K562 (cell line): ENCODE measurements around the gene FFAR1. TPM values are rescaled to one million over a fixed set of nuclear protein-coding genes. Genes with fewer than 3 reads are reported as not detected.

Source experiments
- ATAC-seq: fragments of 200-7000 bp; cut with Tn5 transposase; 3 replicates; pipeline ENCODE4 v1.9.1; 2020; ENCODE audit warnings: moderate library complexity
- BruUV-seq: library from RNA; stranded (reverse); fragments of 400-500 nt; replicated peaks from 2 replicates; lab custom pipeline; 2021; lab: Mats Ljungman, UMichigan
- CTCF ChIA-PET: fragments of 300-600 bp; formaldehyde crosslinking; extraction: SDS; loops from one replicate; lab custom pipeline; 2021; ENCODE audit warnings: low intra/inter-chr PET ratio; lab: Yijun Ruan, JAX
- POLR2A ChIA-PET: fragments of 300-600, 350-650 bp; sonication (Branson Sonifier 250); formaldehyde crosslinking; extraction: SDS; loops from one replicate; lab custom pipeline; 2021; ENCODE audit warnings: antibody characterized with exemption, inconsistent platforms; lab: Yijun Ruan, JAX
- DNase-seq, 4 experiments: peaks; one replicate each; pipeline versions ENCODE4 v3.0.0 to v3.0.0-alpha.2; 2011 to 2018; ENCODE audit warnings: low spot score in 3 of 4, mixed read lengths in 3 of 4; ENCODE audit errors: extremely low read depth in 1 of 4
- FAIRE-seq: peaks from 2 replicates; lab custom pipeline; 2011; peaks lifted over from hg19 to GRCh38; lab: Jason Lieb, UNC
- H2AFZ ChIP-seq: 2 replicates; pipeline ENCODE4 v1.6.0; 2011; ENCODE audit warnings: low read depth, low read length, control low read depth, inconsistent platforms
- H3K27ac ChIP-seq: fragments of 200-600 bp; 3 replicates; pipeline ENCODE4 v1.8.0; 2011; ENCODE audit warnings: low read depth, mild to moderate bottlenecking, control low read depth, inconsistent platforms, low read length, moderate library complexity, mixed read lengths; ENCODE audit errors: extremely low read depth
- H3K27me3 ChIP-seq, 2 experiments: fragments of 300-600 bp in 1 of 2; 2 replicates in 1 of 2; 3 replicates in 1 of 2; pipeline versions ENCODE4 v1.6.0 to v1.8.0; 2011; ENCODE audit warnings: inconsistent platforms in 2 of 2, low read length in 2 of 2, mild to moderate bottlenecking in 1 of 2, mixed read lengths in 1 of 2, moderate library complexity in 1 of 2; ENCODE audit not compliant: control insufficient read depth in 2 of 2, insufficient read depth in 2 of 2
- H3K36me3 ChIP-seq: fragments of 300-600 bp; 3 replicates; pipeline ENCODE4 v1.8.0; 2011; ENCODE audit warnings: mild to moderate bottlenecking, low read length, inconsistent platforms; ENCODE audit not compliant: control insufficient read depth, insufficient read depth
- H3K4me1 ChIP-seq, 2 experiments: fragments of 200-600 bp in 1 of 2; replicated peaks in 1 of 2; 2 replicates in 1 of 2; 3 replicates in 1 of 2; pipeline versions ENCODE4 v1.5.1 to v1.8.0; 2011; ENCODE audit warnings: inconsistent platforms in 2 of 2, low read length in 2 of 2, mild to moderate bottlenecking in 1 of 2, mixed read lengths in 1 of 2, moderate library complexity in 1 of 2; ENCODE audit not compliant: control insufficient read depth in 2 of 2, insufficient read depth in 2 of 2
- H3K4me2 ChIP-seq: 2 replicates; pipeline ENCODE4 v1.6.1; 2011; ENCODE audit warnings: low read length, control low read depth, inconsistent platforms, mixed read lengths; ENCODE audit not compliant: insufficient read depth
- H3K4me3 ChIP-seq: fragments of 200-600 bp; sonication (generic), shearing (Covaris generic); 2 replicates; pipeline ENCODE4 v1.5.1; 2016; ENCODE audit warnings: control low read depth, inconsistent platforms
- H3K79me2 ChIP-seq: fragments of 200-600 bp; 3 replicates; pipeline ENCODE4 v1.8.0; 2011; ENCODE audit warnings: low read length, inconsistent platforms; ENCODE audit not compliant: control insufficient read depth, insufficient read depth
- H3K9ac ChIP-seq, 2 experiments: 2 replicates each; pipeline versions ENCODE4 v1.6.0 to v1.6.1; 2011; ENCODE audit warnings: low read depth in 2 of 2, low read length in 2 of 2, control low read depth in 1 of 2, inconsistent platforms in 1 of 2, mild to moderate bottlenecking in 1 of 2, mixed read lengths in 1 of 2; ENCODE audit not compliant: insufficient read depth in 1 of 2
- H3K9me1 ChIP-seq: one replicate; pipeline ENCODE4 v1.6.0; 2011; ENCODE audit warnings: inconsistent platforms, mild to moderate bottlenecking, low read length, moderate library complexity; ENCODE audit not compliant: control insufficient read depth, insufficient read depth
- H3K9me3 ChIP-seq: replicated peaks from 2 replicates; pipeline ENCODE4 v1.5.1; 2011; ENCODE audit warnings: low read depth, low read length, inconsistent platforms; ENCODE audit not compliant: control insufficient read depth, insufficient read depth
- H4K20me1 ChIP-seq: replicated peaks from 2 replicates; pipeline ENCODE4 v1.6.1; 2011; ENCODE audit warnings: low read length, inconsistent platforms, mixed read lengths; ENCODE audit not compliant: control insufficient read depth, insufficient read depth
- ADNP ChIP-seq: fragments of 200-800 bp; sonication (Bioruptor generic); IDR thresholded peaks from 2 replicates; pipeline ENCODE4 v1.6.1; 2016; ENCODE audit warnings: missing genetic modification characterization, missing compliant biosample characterization
- CREM ChIP-seq: IDR thresholded peaks from 2 replicates; pipeline ENCODE4 v1.6.1; 2014; ENCODE audit warnings: antibody characterized with exemption, low read depth
- ILK ChIP-seq: fragments of 450-650 bp; IDR thresholded peaks from 2 replicates; pipeline ENCODE4 v1.6.1; 2016; ENCODE audit warnings: missing genetic modification characterization, low read depth, mild to moderate bottlenecking, missing compliant biosample characterization, moderate library complexity, borderline replicate concordance
- MEIS2 ChIP-seq: fragments of 450-650 bp; IDR thresholded peaks from 2 replicates; pipeline ENCODE4 v1.6.1; 2014; ENCODE audit warnings: mild to moderate bottlenecking; ENCODE audit not compliant: partially characterized antibody
- RBM25 ChIP-seq: fragments of 200-400 bp; formaldehyde crosslinking; IDR thresholded peaks from 2 replicates; pipeline ENCODE4 v1.6.1; 2018; ENCODE audit warnings: low read length, low read depth, moderate library complexity; ENCODE audit not compliant: severe bottlenecking
- TARDBP ChIP-seq: fragments of 450-650 bp; IDR thresholded peaks from 2 replicates; pipeline ENCODE4 v1.6.1; 2016
- U2AF2 ChIP-seq: fragments of 200-400 bp; formaldehyde crosslinking; optimal IDR thresholded peaks from 2 replicates; pipeline ENCODE3; 2017; ENCODE audit warnings: low read depth, mild to moderate bottlenecking, low read length
- ZNF224 ChIP-seq: sonication (generic); formaldehyde crosslinking; IDR thresholded peaks from 2 replicates; pipeline ENCODE4 v1.8.0; 2022; ENCODE audit warnings: mild to moderate bottlenecking, missing genetic modification reagents
- ZZZ3 ChIP-seq: fragments of 450-650 bp; IDR thresholded peaks from 2 replicates; pipeline ENCODE4 v1.6.1; 2016; ENCODE audit warnings: antibody characterized with exemption, mild to moderate bottlenecking, moderate library complexity
- WGBS: fragments of 100-300 bp; shearing (Covaris generic); methylation state at CpG from one replicate; pipeline ENCODE4 v1.1.6; 2016; ENCODE audit warnings: low coverage, mixed read lengths; ENCODE audit not compliant: insufficient coverage; ENCODE audit errors: missing lambda C conversion rate; 5-methylcytosine and 5-hydroxymethylcytosine counted together
- in situ Hi-C: fragments of 300-500 bp; cut with MboI; formaldehyde crosslinking; loops from 4 replicates; pipeline ENCODE4 v1.15.0; 2018; ENCODE audit warnings: inconsistent platforms, mixed read lengths
- intact Hi-C: fragments of 100-400 bp; cut with micrococcal nuclease; formaldehyde crosslinking; loops from 2 replicates; pipeline ENCODE4 v1.14.2; 2022
- polyA plus RNA-seq, 8 experiments: library from polyadenylated mRNA; depleted of rRNA in 4 of 8; stranded (reverse) in 5 of 8; unstranded in 3 of 8; fragments of >200 nt; fragmentation: Nextera tagmentation in 2 of 8; fragmentation: Illumina TruSeq in 1 of 8; extraction: Ambion mirVana in 2 of 8; extraction: Trizol in 1 of 8; gene quantifications; 2 replicates each; pipeline versions ENCODE4 v1.2.1 to v1.2.3, GENCODE V29; 2011 to 2014; ENCODE audit warnings: inconsistent platforms in 1 of 8, missing spikeins in 1 of 8
- total RNA-seq, 7 experiments: library from RNA; depleted of rRNA in 6 of 7; stranded (reverse); fragments of >200 nt in 6 of 7; fragmentation: Illumina TruSeq in 2 of 7; extraction: Trizol in 2 of 7; gene quantifications; 2 replicates each; pipeline versions ENCODE4 v1.2.1 to v1.2.3, GENCODE V29; 2011 to 2021; ENCODE audit warnings: low replicate concordance in 1 of 7
- TF ChIP-seq, protein P1 (sequence below): fragments of 450-650 bp; formaldehyde crosslinking; IDR thresholded peaks from 2 replicates; pipeline ENCODE4 v1.4.0; 2020; ENCODE audit warnings: mild to moderate bottlenecking, moderate library complexity
- TF ChIP-seq, protein P2 (sequence below): fragments of 450-650 bp; conservative IDR thresholded peaks from 2 replicates; pipeline ENCODE4 v1.6.1; 2016; ENCODE audit warnings: missing genetic modification characterization, low read depth, mild to moderate bottlenecking, missing compliant biosample characterization, moderate library complexity
- TF ChIP-seq, protein P3 (sequence below): fragments of 450-650 bp; IDR thresholded peaks from 2 replicates; pipeline ENCODE4 v1.6.1; 2017; ENCODE audit warnings: antibody characterized with exemption
- TF ChIP-seq, protein P4 (sequence below): fragments of 450-650 bp; IDR thresholded peaks from 2 replicates; pipeline ENCODE4 v1.6.1; 2016; ENCODE audit warnings: mild to moderate bottlenecking

FFAR1 gene
- total and polyA plus RNA-seq, 9 of the 15 experiments (the other 6 are each of a cell fraction or from before 2014, with no cell fraction given): not detected

GRCh38 chr19:35317464-35318043 lies 30.1 kb upstream of the FFAR1 start:
- no peaks in the 10 kb centered on the region for H3K27me3 ChIP-seq
- ChIA-PET POLR2A (interaction anchor here (0.5 to 2.8 kb wide), 4 partner anchors 10 to 232 kb away, joined by 3 to 11 read pairs (median 4); no protein-coding TSS in a partner anchor), CTCF (no interaction called here)
- H3K27ac ChIP-seq: peak overlapping the region; percentile 50; the same call in 1 of the 3 replicates
- intact Hi-C loops (no loop called here), in situ Hi-C loops (no loop called here)
- peak overlapping the region; percentile 60 for H2AFZ ChIP-seq
- DNase-seq: peak in 1 of 4 experiments; percentile 57
- H3K4me1 ChIP-seq: peaks cover 37 to 47% of the 10 kb centered on the region in 2 experiments
- no peak overlapping the region for H3K4me3 ChIP-seq
- WGBS: 43% methylated on average over 6 of the region's 7 CpGs
- no peaks in the 10 kb centered on the region for H3K9me1 ChIP-seq
- no peaks in the 10 kb centered on the region for H3K79me2 ChIP-seq
- peak; percentile 75 for FAIRE-seq
- no peaks in the 10 kb centered on the region; the same call in 2 of the 3 replicates for H3K36me3 ChIP-seq
- peaks cover 3% of the 10 kb centered on the region; the same call in 1 of the 2 replicates for H3K9me3 ChIP-seq
- H3K9ac ChIP-seq: peak overlapping the region; percentile 3 to 27; a peak in 2 of 4 replicates
- BruUV-seq: no TSS peak
- H4K20me1 ChIP-seq: no peaks in the 10 kb centered on the region
- no peak overlapping the region; the same call in 1 of the 2 replicates for H3K4me2 ChIP-seq
- ATAC-seq: peak; percentile 13; the same call in 2 of the 3 replicates
- TF ChIP-seq, protein P1, sequence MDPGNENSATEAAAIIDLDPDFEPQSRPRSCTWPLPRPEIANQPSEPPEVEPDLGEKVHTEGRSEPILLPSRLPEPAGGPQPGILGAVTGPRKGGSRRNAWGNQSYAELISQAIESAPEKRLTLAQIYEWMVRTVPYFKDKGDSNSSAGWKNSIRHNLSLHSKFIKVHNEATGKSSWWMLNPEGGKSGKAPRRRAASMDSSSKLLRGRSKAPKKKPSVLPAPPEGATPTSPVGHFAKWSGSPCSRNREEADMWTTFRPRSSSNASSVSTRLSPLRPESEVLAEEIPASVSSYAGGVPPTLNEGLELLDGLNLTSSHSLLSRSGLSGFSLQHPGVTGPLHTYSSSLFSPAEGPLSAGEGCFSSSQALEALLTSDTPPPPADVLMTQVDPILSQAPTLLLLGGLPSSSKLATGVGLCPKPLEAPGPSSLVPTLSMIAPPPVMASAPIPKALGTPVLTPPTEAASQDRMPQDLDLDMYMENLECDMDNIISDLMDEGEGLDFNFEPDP (CRISPR knock-in tag): no peak
- TF ChIP-seq ZNF224 (no peak), ZZZ3 (no peak), TARDBP (no peak), MEIS2 (peak; percentile 50), ADNP (tag) (no peak), U2AF2 (no peak), RBM25 (no peak), ILK (tag) (no peak), CREM (no peak)
- TF ChIP-seq, protein P2, sequence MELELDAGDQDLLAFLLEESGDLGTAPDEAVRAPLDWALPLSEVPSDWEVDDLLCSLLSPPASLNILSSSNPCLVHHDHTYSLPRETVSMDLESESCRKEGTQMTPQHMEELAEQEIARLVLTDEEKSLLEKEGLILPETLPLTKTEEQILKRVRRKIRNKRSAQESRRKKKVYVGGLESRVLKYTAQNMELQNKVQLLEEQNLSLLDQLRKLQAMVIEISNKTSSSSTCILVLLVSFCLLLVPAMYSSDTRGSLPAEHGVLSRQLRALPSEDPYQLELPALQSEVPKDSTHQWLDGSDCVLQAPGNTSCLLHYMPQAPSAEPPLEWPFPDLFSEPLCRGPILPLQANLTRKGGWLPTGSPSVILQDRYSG (tag): peak; percentile 88; the same call in 1 of the 2 replicates
- TF ChIP-seq, protein P3, sequence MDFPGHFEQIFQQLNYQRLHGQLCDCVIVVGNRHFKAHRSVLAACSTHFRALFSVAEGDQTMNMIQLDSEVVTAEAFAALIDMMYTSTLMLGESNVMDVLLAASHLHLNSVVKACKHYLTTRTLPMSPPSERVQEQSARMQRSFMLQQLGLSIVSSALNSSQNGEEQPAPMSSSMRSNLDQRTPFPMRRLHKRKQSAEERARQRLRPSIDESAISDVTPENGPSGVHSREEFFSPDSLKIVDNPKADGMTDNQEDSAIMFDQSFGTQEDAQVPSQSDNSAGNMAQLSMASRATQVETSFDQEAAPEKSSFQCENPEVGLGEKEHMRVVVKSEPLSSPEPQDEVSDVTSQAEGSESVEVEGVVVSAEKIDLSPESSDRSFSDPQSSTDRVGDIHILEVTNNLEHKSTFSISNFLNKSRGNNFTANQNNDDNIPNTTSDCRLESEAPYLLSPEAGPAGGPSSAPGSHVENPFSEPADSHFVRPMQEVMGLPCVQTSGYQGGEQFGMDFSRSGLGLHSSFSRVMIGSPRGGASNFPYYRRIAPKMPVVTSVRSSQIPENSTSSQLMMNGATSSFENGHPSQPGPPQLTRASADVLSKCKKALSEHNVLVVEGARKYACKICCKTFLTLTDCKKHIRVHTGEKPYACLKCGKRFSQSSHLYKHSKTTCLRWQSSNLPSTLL: no peak
- TF ChIP-seq, protein P4, sequence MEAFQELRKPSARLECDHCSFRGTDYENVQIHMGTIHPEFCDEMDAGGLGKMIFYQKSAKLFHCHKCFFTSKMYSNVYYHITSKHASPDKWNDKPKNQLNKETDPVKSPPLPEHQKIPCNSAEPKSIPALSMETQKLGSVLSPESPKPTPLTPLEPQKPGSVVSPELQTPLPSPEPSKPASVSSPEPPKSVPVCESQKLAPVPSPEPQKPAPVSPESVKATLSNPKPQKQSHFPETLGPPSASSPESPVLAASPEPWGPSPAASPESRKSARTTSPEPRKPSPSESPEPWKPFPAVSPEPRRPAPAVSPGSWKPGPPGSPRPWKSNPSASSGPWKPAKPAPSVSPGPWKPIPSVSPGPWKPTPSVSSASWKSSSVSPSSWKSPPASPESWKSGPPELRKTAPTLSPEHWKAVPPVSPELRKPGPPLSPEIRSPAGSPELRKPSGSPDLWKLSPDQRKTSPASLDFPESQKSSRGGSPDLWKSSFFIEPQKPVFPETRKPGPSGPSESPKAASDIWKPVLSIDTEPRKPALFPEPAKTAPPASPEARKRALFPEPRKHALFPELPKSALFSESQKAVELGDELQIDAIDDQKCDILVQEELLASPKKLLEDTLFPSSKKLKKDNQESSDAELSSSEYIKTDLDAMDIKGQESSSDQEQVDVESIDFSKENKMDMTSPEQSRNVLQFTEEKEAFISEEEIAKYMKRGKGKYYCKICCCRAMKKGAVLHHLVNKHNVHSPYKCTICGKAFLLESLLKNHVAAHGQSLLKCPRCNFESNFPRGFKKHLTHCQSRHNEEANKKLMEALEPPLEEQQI: no peak
